ENCODE results near the gene DIS3. TPM values are rescaled to one million over a fixed set of nuclear protein-coding genes. Genes with fewer than 3 reads are reported as not detected.

The DIS3 gene
- total RNA-seq, 1 experiment from 2014 or later: 37.6 TPM

GRCh38 chr13:72745260-72745659 is 36.4 kb downstream of the DIS3 start:
- Histone ChIP-seq H3K36me3 (ENCODE audit: control insufficient read depth, insufficient read depth, low read length) (no peaks in the 10 kb centered on the region), H3K27me3 (replicated peaks; ENCODE audit: control insufficient read depth, insufficient read depth, low read length) (no peaks in the 10 kb centered on the region), H3K4me3 (ENCODE audit: low read depth, low read length) (no peak overlapping the region), H3K9me3 (no peaks in the 10 kb centered on the region), H3K4me1 (no peaks in the 10 kb centered on the region)
- ChIA-PET POLR2A (no interaction called here), CTCF (no interaction called here)
- no TSS peak for BruUV-seq (replicated peaks)
- no peak for TF ChIP-seq CTCF (IDR thresholded peaks at IDR 0.05; ENCODE audit: insufficient read depth in 1 of 2, low read depth in 1 of 2, low read length in 1 of 2, severe bottlenecking in 1 of 2, unreplicated experiment in 1 of 2)
- no peak overlapping the region for H3K27ac Mint-ChIP-seq (ENCODE audit: unreplicated experiment)
- intact Hi-C loops (cut with micrococcal nuclease; ENCODE audit: unreplicated experiment): no loop called here
- no peaks in the 10 kb centered on the region for H3K27me3 Mint-ChIP-seq (ENCODE audit: insufficient read depth, unreplicated experiment)
- H3K9me3 Mint-ChIP-seq (ENCODE audit: unreplicated experiment): no peaks in the 10 kb centered on the region
- no peak for DNase-seq
- peaks cover 15% of the 10 kb centered on the region for H3K4me1 Mint-ChIP-seq (ENCODE audit: low read depth, unreplicated experiment)
- H3K4me3 Mint-ChIP-seq (ENCODE audit: unreplicated experiment): no peak overlapping the region
- H3K36me3 Mint-ChIP-seq (ENCODE audit: insufficient read depth, unreplicated experiment): peaks cover 71% of the 10 kb centered on the region

GRCh38 chr13:72740015-72740414 is 41.7 kb downstream of the DIS3 start:
- H3K27me3 Mint-ChIP-seq (ENCODE audit: insufficient read depth, unreplicated experiment): no peaks in the 10 kb centered on the region
- H3K4me1 Mint-ChIP-seq (ENCODE audit: low read depth, unreplicated experiment): peaks cover 8% of the 10 kb centered on the region
- DNase-seq: no peak
- CTCF ChIA-PET: no interaction called here
- intact Hi-C loops (cut with micrococcal nuclease; ENCODE audit: unreplicated experiment): no loop called here
- POLR2A ChIA-PET: interaction anchor here (1.0 kb wide), 1 partner anchor 12 kb away, joined by 3 read pairs; the partner anchor contains the start of genes BORA and MZT1
- peaks cover 70% of the 10 kb centered on the region for H3K36me3 Mint-ChIP-seq (ENCODE audit: insufficient read depth, unreplicated experiment)
- Histone ChIP-seq H3K9me3 (no peaks in the 10 kb centered on the region), H3K36me3 (ENCODE audit: control insufficient read depth, insufficient read depth, low read length) (no peaks in the 10 kb centered on the region), H3K4me1 (no peaks in the 10 kb centered on the region), H3K4me3 (ENCODE audit: low read depth, low read length) (no peak overlapping the region), H3K27me3 (replicated peaks; ENCODE audit: control insufficient read depth, insufficient read depth, low read length) (no peaks in the 10 kb centered on the region)
- BruUV-seq (replicated peaks): no TSS peak
- no peak for TF ChIP-seq CTCF (IDR thresholded peaks at IDR 0.05; ENCODE audit: insufficient read depth in 1 of 2, low read depth in 1 of 2, low read length in 1 of 2, severe bottlenecking in 1 of 2, unreplicated experiment in 1 of 2)
- H3K9me3 Mint-ChIP-seq (ENCODE audit: unreplicated experiment): no peaks in the 10 kb centered on the region
- no peak overlapping the region for H3K27ac Mint-ChIP-seq (ENCODE audit: unreplicated experiment)
- H3K4me3 Mint-ChIP-seq (ENCODE audit: unreplicated experiment): no peak overlapping the region

GRCh38 chr13:72737033-72737432 is 44.7 kb downstream of the DIS3 start:
- H3K9me3 ChIP-seq: no peaks in the 10 kb centered on the region
- H3K4me1 ChIP-seq: no peaks in the 10 kb centered on the region
- BruUV-seq (replicated peaks): no TSS peak
- intact Hi-C loops (cut with micrococcal nuclease; ENCODE audit: unreplicated experiment): no loop called here
- peaks cover 8% of the 10 kb centered on the region for H3K4me1 Mint-ChIP-seq (ENCODE audit: low read depth, unreplicated experiment)
- POLR2A ChIA-PET: no interaction called here
- H3K9me3 Mint-ChIP-seq (ENCODE audit: unreplicated experiment): no peaks in the 10 kb centered on the region
- no peaks in the 10 kb centered on the region for H3K36me3 ChIP-seq (ENCODE audit: control insufficient read depth, insufficient read depth, low read length)
- CTCF ChIA-PET: no interaction called here
- DNase-seq: no peak
- no peak overlapping the region for H3K4me3 Mint-ChIP-seq (ENCODE audit: unreplicated experiment)
- peaks cover 65% of the 10 kb centered on the region for H3K36me3 Mint-ChIP-seq (ENCODE audit: insufficient read depth, unreplicated experiment)
- TF ChIP-seq CTCF (IDR thresholded peaks at IDR 0.05; ENCODE audit: insufficient read depth in 1 of 2, low read depth in 1 of 2, low read length in 1 of 2, severe bottlenecking in 1 of 2, unreplicated experiment in 1 of 2): no peak
- H3K27me3 Mint-ChIP-seq (ENCODE audit: insufficient read depth, unreplicated experiment): no peaks in the 10 kb centered on the region
- H3K27me3 ChIP-seq (replicated peaks; ENCODE audit: control insufficient read depth, insufficient read depth, low read length): no peaks in the 10 kb centered on the region
- H3K4me3 ChIP-seq (ENCODE audit: low read depth, low read length): no peak overlapping the region
- no peak overlapping the region for H3K27ac Mint-ChIP-seq (ENCODE audit: unreplicated experiment)

Data from Caco-2 (cell line).